SH-SY5Y (cell line): ENCODE results near the gene LIN52.

Experiments
- GATA2 ChIP-seq: IDR thresholded peaks from 2 replicates; pipeline ENCODE4 v1.6.1; 2011; ENCODE audit warnings: mild to moderate bottlenecking, low read depth, low read length
- GATA3 ChIP-seq: IDR thresholded peaks from 2 replicates; pipeline ENCODE4 v1.6.1; 2011; ENCODE audit warnings: low read depth, mild to moderate bottlenecking, low read length, moderate library complexity

LIN52 gene

DNA sequence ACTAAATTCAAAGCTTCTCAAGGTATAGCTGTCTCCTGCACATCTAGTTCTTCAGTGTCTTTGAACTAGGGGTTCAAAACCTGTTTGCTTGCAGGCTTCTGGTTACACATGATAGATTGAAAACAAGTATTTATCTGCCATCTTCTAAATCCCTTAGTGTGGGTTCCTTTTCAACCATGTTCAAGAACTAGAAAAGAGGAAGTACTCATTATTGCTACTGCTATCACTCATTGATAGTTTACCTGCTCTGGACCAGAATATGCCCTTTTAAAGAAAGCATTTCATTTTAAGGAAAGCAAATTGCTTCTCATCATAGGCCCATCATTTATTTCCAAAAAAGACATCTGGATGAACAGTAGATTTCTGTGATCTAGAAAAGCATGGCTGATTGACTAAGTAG lies 117.4 kb downstream of the LIN52 start:
- no peak for TF ChIP-seq GATA3
- TF ChIP-seq GATA2 = no peak

DNA sequence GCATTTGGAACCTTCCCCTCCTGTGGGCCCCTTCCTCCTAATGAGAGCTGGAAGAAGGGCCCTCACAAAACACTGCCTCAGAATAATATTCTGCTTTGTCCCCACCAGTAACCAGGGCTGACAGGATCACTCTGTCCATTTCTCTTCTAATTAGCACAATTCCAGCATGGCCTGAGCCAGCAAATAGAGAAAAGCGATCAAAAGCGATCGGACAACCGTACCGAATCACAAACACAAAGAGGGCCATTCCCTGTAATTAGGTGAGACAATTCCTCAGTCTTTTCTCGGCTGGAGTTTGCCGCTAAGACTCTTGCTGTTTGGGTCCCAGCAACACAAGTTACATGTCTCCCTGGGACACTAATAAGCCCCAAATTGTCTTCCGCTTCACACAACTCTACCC lies 118.9 kb downstream of the LIN52 start:
- TF ChIP-seq GATA2 = no peak
- no peak for TF ChIP-seq GATA3

DNA sequence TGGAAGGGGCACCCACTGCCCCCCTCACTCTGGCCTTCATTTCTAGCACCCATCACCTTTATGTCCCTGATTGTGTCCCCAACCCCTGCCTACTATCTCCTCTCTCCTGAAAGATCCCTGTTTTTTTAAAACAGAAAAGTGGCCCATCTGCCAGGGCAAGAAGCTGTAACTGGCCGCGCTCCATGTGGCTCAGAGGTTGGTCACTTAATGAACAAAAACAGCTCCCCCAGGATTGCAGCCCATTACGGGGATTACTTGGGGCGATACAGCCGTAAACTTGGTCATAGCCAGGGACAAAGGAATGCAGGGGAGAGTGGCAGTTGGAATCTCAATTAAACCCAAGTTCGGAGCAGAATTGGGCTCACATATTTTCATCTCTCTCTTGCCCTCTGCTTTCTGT lies 119.7 kb downstream of the LIN52 start:
- TF ChIP-seq GATA3 (no peak), GATA2 (no peak)

DNA sequence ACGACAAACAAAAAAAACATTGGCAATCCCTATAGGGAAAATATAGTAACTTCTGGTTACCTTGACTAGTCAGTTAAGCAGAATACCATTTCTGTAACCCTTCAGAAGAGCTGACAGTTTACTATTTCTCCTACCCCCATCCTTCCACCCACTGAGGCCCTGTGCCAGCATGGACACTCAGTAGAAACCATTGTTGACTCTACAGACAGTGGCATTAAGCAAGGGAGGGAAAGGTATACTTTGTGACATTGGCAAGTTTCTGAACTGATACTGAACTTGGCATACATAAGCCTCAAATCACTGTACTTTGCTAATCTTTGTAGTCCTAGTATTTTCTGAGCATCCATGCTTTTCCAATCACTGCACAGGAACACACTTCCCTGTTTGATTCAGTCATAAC lies 121.1 kb downstream of the LIN52 start:
- no peak for TF ChIP-seq GATA3

GRCh38 chr14:74207943-74208342 lies 123.2 kb downstream of the LIN52 start:
- TF ChIP-seq GATA2 (no peak), GATA3 (no peak)

DNA sequence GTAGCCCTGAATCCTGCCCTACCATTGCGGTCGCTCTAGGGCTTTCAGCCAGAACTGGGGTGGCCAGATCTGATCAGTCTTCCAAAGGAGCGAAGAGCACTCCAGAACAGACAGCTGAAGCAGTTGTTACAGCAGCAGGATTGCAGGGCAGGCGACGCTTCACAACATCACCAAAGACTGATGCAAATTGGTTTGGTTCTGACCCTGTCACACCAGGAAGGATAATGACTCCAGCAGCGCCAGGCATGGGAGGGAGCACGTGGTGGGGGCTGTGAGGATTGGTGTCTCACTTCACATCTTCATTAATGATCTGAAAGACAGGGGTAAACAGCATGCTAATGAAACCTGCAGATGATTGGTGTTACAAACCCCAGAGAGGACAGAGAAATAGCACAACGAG lies 123.9 kb downstream of the LIN52 start:
- TF ChIP-seq GATA3 = no peak
- TF ChIP-seq GATA2 = no peak

DNA sequence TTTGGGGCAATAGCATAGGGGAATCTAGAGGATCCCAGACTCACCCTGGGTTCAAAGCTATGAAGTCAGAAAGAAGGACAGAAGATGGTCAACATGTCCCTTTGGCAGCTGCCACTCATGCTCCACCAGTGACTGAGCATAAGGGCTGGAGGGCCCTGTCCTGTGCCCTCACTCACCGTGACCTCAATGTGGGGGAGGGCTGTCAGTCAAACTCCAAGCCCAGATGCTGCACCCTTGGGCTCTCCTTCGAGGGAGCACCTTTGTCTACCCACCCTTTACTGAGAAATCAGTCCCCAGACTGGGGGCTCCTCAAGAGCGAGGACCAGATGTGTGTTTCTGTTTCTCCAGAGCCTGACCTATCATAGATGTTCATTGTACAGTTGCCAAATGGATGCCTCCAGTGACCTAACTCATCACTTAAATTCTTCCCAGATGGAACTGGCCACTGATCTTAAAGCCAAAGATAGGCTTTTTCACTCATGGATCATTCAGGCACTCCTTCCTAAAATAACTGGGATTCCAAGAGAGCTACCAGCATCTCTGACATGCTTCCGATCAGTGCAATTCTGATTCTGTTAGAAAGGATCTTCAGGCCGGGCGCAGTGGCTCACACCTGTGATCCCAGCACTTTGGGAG lies 127.3 kb downstream of the LIN52 start:
- TF ChIP-seq GATA2 = no peak
- no peak for TF ChIP-seq GATA3

- TF ChIP-seq GATA2 (no peak), GATA3 (no peak)
These were observed 129.4 kb downstream of the LIN52 start for GRCh38 chr14:74213907-74214803.

DNA sequence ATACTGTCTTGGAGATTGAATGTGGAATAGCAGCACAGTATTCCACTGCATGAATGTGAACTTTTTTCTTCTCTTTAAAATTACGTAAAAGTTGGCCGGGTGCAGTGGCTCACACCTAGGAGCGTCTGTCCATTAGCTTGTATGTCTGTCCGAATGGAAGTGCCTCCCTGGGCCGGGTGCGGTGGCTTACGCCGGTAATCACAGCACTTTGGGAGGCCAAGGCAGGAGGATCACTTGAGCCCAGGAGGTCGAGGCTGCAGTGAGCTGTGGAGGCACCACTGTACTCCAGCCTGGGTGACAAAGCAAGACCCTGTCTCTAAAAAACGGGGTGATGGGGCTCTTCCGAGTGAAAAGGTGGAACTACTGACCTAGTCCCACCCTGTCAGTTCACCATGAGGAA lies 131.9 kb downstream of the LIN52 start:
- TF ChIP-seq GATA3 (no peak), GATA2 (no peak)

DNA sequence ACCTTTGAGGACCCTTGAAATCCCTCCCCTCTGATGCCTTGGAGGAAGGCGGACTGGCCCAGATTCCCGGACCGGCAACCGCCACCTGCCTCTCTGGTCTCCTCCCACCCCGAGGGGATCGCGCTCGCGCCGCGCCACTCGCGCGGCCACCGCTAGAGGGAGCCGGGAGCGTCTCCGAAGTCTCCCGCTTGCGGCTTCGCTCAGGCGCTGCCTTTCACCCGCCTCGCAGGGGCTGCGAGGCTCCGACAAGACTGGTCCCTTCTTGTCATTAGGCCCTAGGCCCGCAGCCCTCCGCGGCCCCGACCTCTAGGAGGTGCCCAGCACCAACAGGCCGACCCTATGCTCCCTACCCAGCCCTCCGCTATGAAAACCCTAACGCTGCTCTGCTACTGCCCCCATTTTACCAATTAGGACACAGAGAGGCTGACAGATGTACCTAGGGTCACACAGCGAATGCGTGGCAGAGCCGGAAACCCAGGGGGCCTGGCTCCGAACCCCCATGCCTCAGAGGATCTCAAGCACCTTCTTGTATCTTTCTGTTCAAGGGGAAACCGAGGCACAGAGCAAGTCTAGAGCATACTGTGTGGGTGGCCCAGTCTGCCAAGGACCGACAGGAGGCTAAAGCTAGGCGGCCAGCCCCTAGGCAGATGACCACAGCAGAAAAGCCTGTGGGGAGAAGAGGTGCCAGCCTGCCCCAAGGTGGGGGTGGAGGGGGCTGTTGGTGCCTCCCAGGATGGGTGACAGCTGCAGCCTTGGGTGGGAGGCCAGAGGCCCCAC lies 133.1 kb downstream of the LIN52 start:
- TF ChIP-seq GATA2 = no peak
- TF ChIP-seq GATA3 = no peak

DNA sequence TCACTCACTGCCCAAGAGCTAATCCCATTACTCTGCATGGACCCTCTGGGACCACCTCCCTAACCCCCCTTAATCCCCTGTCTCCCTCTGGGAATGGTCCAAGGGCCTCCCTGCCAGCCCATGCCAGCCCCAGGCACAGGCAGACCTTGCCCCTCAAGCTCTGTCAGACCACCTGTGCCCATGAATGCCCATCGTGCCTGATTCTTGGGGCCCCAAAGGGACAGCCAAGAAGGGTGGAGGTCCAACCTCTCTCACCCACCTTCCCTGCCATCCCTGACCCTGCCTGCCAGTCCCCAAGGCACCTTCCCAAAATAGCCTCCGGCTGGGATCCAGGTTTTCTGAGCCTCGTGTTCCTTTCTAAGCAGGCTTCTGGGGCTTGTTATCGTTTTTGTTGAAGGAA lies 133.7 kb downstream of the LIN52 start:
- TF ChIP-seq GATA3 (no peak), GATA2 (no peak)

DNA sequence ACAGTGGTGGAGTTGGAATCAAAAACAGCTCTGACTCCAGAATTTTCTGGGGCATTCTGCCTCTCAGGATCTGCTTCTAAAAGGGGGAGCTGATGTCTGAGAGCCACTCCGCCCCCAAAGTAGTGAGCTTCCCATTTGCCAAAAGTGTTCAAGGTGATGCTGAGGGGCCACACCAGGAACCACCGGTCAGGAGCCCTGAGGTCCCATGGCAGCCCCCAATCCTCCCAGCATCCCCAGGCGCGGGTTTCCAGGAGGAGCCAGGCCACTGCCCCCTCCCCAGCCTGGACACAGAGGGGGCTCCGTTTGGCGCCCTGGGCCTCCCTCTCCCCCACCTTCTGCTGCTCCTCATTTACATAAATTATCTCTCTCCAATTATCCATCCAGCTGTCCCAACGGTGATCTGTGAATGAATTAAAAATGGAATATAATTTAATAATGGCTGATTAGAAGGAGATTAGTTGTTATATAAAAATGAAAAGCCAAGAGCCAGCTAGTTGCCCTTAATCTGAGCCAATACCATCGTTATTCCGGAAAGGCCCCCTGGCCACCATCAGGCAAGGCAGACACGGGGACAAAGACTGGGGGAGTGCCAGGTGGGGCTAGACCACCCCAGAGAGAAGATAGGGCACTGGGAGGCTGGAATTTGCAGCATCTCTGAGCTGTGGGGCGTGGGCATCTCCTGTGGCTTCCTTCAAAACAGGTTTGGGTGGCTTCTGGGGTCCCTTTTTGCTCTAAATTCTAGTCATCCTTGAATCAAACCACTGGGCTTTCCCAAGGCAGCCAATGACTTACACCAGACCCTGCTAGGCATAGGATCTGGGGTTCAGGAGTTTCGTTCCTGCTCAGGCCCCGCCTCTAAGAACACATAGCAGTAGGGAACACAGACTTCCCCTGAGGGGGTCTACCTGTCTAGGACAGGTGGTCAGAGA lies 134.8 kb downstream of the LIN52 start:
- TF ChIP-seq GATA2 = no peak
- TF ChIP-seq GATA3 = no peak

GRCh38 chr14:74220991-74221390 lies 136.2 kb downstream of the LIN52 start:
- TF ChIP-seq GATA2 (no peak), GATA3 (no peak)
